Liver (tissue), 9 donors: ENCODE measurements around the gene HRH3. TPM values are rescaled to one million over a fixed set of nuclear protein-coding genes. Genes with fewer than 3 reads are reported as not detected.

Experiments used
- DNase-seq: peaks from one replicate; pipeline ENCODE4 v3.0.0-alpha.2; 2017; ENCODE audit warnings: low spot score
- H3K27ac ChIP-seq, 2 donors: one replicate each; pipeline ENCODE4 v1.7.0; 2013; ENCODE audit warnings: inconsistent platforms in 2 of 2, low read length in 2 of 2, control low read depth in 1 of 2, low read depth in 1 of 2, mild to moderate bottlenecking in 1 of 2
- H3K27me3 ChIP-seq, 4 donors: one replicate each; pipeline versions ENCODE4 v1.6.1 to v1.7.0; 2013; ENCODE audit warnings: low read length in 3 of 4, inconsistent platforms in 1 of 4, mild to moderate bottlenecking in 1 of 4, moderate library complexity in 1 of 4; ENCODE audit not compliant: control insufficient read depth in 4 of 4, insufficient read depth in 4 of 4
- H3K36me3 ChIP-seq, 4 donors: one replicate each; pipeline versions ENCODE4 v1.6.1 to v1.7.0; 2013; ENCODE audit warnings: low read length in 3 of 4, mild to moderate bottlenecking in 3 of 4, low read depth in 1 of 4, moderate library complexity in 1 of 4; ENCODE audit not compliant: control insufficient read depth in 4 of 4, insufficient read depth in 3 of 4
- H3K4me1 ChIP-seq, 4 donors: one replicate each; pipeline versions ENCODE4 v1.6.1 to v1.7.0; 2013; ENCODE audit warnings: low read length in 3 of 4, mild to moderate bottlenecking in 3 of 4, moderate library complexity in 1 of 4; ENCODE audit not compliant: control insufficient read depth in 4 of 4, insufficient read depth in 4 of 4
- H3K4me3 ChIP-seq, 3 donors: one replicate each; pipeline versions ENCODE4 v1.6.1 to v1.7.0; 2013; ENCODE audit warnings: low read length in 3 of 3, control low read depth in 1 of 3, low read depth in 1 of 3, mild to moderate bottlenecking in 1 of 3
- H3K9ac ChIP-seq, 2 donors: one replicate each; pipeline ENCODE4 v1.7.0; 2013; ENCODE audit warnings: low read length in 2 of 2, mild to moderate bottlenecking in 2 of 2, moderate library complexity in 2 of 2, control low read depth in 1 of 2, low read depth in 1 of 2
- H3K9me3 ChIP-seq, 4 donors: one replicate each; pipeline versions ENCODE4 v1.6.1 to v1.7.0; 2013; ENCODE audit warnings: low read length in 3 of 4; ENCODE audit not compliant: control insufficient read depth in 4 of 4
- ATF3 ChIP-seq: IDR thresholded peaks from 2 replicates; pipeline ENCODE4 v1.6.1; 2016; ENCODE audit warnings: antibody characterized with exemption
- EGR1 ChIP-seq, 2 donors: IDR thresholded peaks; 2 replicates each; pipeline ENCODE4 v1.6.1; 2016 to 2018; ENCODE audit warnings: antibody characterized with exemption in 2 of 2, low read depth in 2 of 2
- FOXA1 ChIP-seq: IDR thresholded peaks from 2 replicates; pipeline ENCODE4 v1.6.1; 2016; ENCODE audit warnings: antibody characterized with exemption
- FOXA2 ChIP-seq: IDR thresholded peaks from 2 replicates; pipeline ENCODE4 v1.6.1; 2016; ENCODE audit warnings: antibody characterized with exemption
- GABPA ChIP-seq, 2 donors: IDR thresholded peaks in 1 of 2; conservative IDR thresholded peaks in 1 of 2; 2 replicates each; pipeline ENCODE4 v1.6.1; 2016; ENCODE audit warnings: antibody characterized with exemption in 2 of 2, mild to moderate bottlenecking in 1 of 2, moderate library complexity in 1 of 2
- HNF4A ChIP-seq, 2 donors: conservative IDR thresholded peaks; 2 replicates each; pipeline ENCODE4 v1.6.1; 2016; ENCODE audit warnings: antibody characterized with exemption in 2 of 2, mild to moderate bottlenecking in 2 of 2
- HNF4G ChIP-seq: IDR thresholded peaks from 2 replicates; pipeline ENCODE4 v1.6.1; 2016; ENCODE audit warnings: antibody characterized with exemption
- JUND ChIP-seq, 2 donors: IDR thresholded peaks; 2 replicates each; pipeline ENCODE4 v1.6.1; 2016; ENCODE audit warnings: antibody characterized with exemption in 2 of 2
- MAX ChIP-seq: IDR thresholded peaks from 2 replicates; pipeline ENCODE4 v1.6.1; 2016; ENCODE audit warnings: antibody characterized with exemption
- NR2F2 ChIP-seq: IDR thresholded peaks from 2 replicates; pipeline ENCODE4 v1.6.1; 2016; ENCODE audit warnings: antibody characterized with exemption
- RAD21 ChIP-seq, 2 donors: IDR thresholded peaks; 2 replicates each; pipeline ENCODE4 v1.6.1; 2016; ENCODE audit warnings: antibody characterized with exemption in 2 of 2, mild to moderate bottlenecking in 2 of 2
- REST ChIP-seq: IDR thresholded peaks from 2 replicates; pipeline ENCODE4 v1.6.1; 2016; ENCODE audit warnings: antibody characterized with exemption, mild to moderate bottlenecking
- RXRA ChIP-seq, 2 donors: IDR thresholded peaks; 2 replicates each; pipeline ENCODE4 v1.6.1; 2017 to 2018; ENCODE audit warnings: antibody characterized with exemption in 2 of 2, mild to moderate bottlenecking in 1 of 2
- SP1 ChIP-seq: IDR thresholded peaks from 2 replicates; pipeline ENCODE4 v1.6.1; 2018; ENCODE audit warnings: antibody characterized with exemption, mild to moderate bottlenecking
- TAF1 ChIP-seq: conservative IDR thresholded peaks from 2 replicates; pipeline ENCODE4 v1.6.1; 2016; ENCODE audit warnings: antibody characterized with exemption, mild to moderate bottlenecking
- YY1 ChIP-seq: IDR thresholded peaks from 2 replicates; pipeline ENCODE4 v1.6.1; 2016; ENCODE audit warnings: antibody characterized with exemption, mild to moderate bottlenecking
- ZBTB33 ChIP-seq: IDR thresholded peaks from 2 replicates; pipeline ENCODE4 v1.6.1; 2016; ENCODE audit warnings: antibody characterized with exemption
- WGBS: extraction: QIAGEN DNeasy Blood & Tissue Kit; methylation state at CpG from one replicate; pipeline ENCODE4 v1.1.7; 2013; 5-methylcytosine and 5-hydroxymethylcytosine counted together
- polyA plus RNA-seq, 2 donors: library from polyadenylated mRNA; stranded (reverse) in 1 of 2; unstranded in 1 of 2; fragments of 200-250 nt in 1 of 2; fragments of >200 nt in 1 of 2; fragmentation: Nextera tagmentation in 1 of 2; extraction: Ambion mirVana in 1 of 2; gene quantifications; one replicate each; pipeline versions ENCODE4 v1.2.1 to v1.2.3, GENCODE V29; 2013 to 2015
- total RNA-seq, 2 donors: library from RNA; depleted of rRNA; stranded (reverse); fragments of >200 nt; gene quantifications; one replicate each; pipeline ENCODE4 v1.2.3, GENCODE V29; 2014
- TF ChIP-seq, protein P1 (sequence below): fragments of 150-350 bp; IDR thresholded peaks from 2 replicates; pipeline ENCODE4 v1.5.1; 2017; ENCODE audit warnings: improper control_type of control experiment, low read depth, low read length; ENCODE audit not compliant: missing input control
- donor health status: healthy.
- donor health status: healthy.
- donor health status: healthy.
- donor health status: healthy.
- donor health status: healthy.

HRH3 gene
- total and polyA plus RNA-seq, 4 donors: not detected

GRCh38 chr20:62211769-62212288 is 8.2 kb downstream of the HRH3 start:
- no peak for DNase-seq
- no peak overlapping the region for H3K9ac ChIP-seq
- peaks cover 0 to 4% (median 0%) of the 10 kb centered on the region in 4 donors for H3K4me1 ChIP-seq
- no peaks in the 10 kb centered on the region for H3K27me3 ChIP-seq
- no peak overlapping the region for H3K27ac ChIP-seq
- WGBS: 68% methylated on average over 9 of the region's 9 CpGs
- H3K4me3 ChIP-seq: no peak overlapping the region
- no peaks in the 10 kb centered on the region for H3K36me3 ChIP-seq
- TF ChIP-seq RAD21 (IDR thresholded peaks at IDR 0.05) (no peak), RXRA (IDR thresholded peaks at IDR 0.05) (no peak), TAF1 (no peak), ATF3 (no peak), SP1 (no peak), GABPA (IDR thresholded peaks at IDR 0.05 in 1 of 2, conservative IDR thresholded peaks at IDR 0.05 in 1 of 2) (no peak), JUND (IDR thresholded peaks at IDR 0.05) (no peak), REST (no peak), FOXA1 (no peak), FOXA2 (no peak), YY1 (no peak), ZBTB33 (no peak)
- TF ChIP-seq, protein P1, sequence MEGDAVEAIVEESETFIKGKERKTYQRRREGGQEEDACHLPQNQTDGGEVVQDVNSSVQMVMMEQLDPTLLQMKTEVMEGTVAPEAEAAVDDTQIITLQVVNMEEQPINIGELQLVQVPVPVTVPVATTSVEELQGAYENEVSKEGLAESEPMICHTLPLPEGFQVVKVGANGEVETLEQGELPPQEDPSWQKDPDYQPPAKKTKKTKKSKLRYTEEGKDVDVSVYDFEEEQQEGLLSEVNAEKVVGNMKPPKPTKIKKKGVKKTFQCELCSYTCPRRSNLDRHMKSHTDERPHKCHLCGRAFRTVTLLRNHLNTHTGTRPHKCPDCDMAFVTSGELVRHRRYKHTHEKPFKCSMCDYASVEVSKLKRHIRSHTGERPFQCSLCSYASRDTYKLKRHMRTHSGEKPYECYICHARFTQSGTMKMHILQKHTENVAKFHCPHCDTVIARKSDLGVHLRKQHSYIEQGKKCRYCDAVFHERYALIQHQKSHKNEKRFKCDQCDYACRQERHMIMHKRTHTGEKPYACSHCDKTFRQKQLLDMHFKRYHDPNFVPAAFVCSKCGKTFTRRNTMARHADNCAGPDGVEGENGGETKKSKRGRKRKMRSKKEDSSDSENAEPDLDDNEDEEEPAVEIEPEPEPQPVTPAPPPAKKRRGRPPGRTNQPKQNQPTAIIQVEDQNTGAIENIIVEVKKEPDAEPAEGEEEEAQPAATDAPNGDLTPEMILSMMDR: no peak
- H3K9me3 ChIP-seq: no peaks in the 10 kb centered on the region

DNA sequence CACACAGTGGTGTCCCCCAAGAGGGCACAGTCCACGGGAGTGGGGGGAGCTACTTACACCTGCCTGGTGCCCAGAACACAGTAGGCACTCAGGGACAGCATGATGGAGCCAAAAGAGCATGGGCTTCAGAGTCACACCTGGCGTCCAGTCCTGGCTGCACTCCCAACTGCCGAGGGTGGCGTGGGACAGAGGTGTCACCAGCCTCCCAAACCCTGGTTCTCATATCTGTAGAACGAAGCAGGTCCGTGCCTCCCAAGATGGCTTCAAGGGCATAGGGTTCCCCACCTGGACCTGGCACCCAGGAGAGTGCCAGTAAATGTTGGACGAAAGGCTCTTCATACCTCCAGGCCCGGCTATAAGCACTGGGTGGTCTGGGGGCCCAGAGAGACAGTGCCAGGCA is 8.9 kb downstream of the HRH3 start:
- Histone ChIP-seq H3K4me3 (no peak overlapping the region), H3K27ac (no peak overlapping the region), H3K9me3 (no peaks in the 10 kb centered on the region), H3K4me1 (peaks cover 0 to 4% (median 0%) of the 10 kb centered on the region in 4 donors), H3K36me3 (no peaks in the 10 kb centered on the region), H3K9ac (no peak overlapping the region), H3K27me3 (no peaks in the 10 kb centered on the region)
- no peak for DNase-seq
- 83% methylated on average over 8 of the region's 8 CpGs for WGBS
- TF ChIP-seq MAX (no peak), TAF1 (no peak), ATF3 (no peak), REST (no peak), HNF4G (no peak), NR2F2 (no peak), HNF4A (conservative IDR thresholded peaks at IDR 0.05) (no peak), SP1 (no peak), FOXA2 (no peak), EGR1 (IDR thresholded peaks at IDR 0.05; ENCODE audit: low read depth in 2 of 2) (no peak), JUND (IDR thresholded peaks at IDR 0.05) (no peak), GABPA (IDR thresholded peaks at IDR 0.05 in 1 of 2, conservative IDR thresholded peaks at IDR 0.05 in 1 of 2) (no peak), ZBTB33 (no peak), RXRA (IDR thresholded peaks at IDR 0.05) (no peak)
